NCI-H748 treated with DMSO at 0.1 percent for 48 hours (cell line): ENCODE measurements around the gene SCIMP.
"Not testable (repeated sequence)": the region's sequence is repeated elsewhere in the genome, so short reads cannot be mapped to it uniquely, and the experiment has no call there.

Source experiments
- DNase-seq: peaks from one replicate; lab custom pipeline; 2025; lab: John Stamatoyannopoulos, UW

SCIMP gene

GRCh38 chr17:5237541-5238016, 2.9 kb upstream of the SCIMP start:
- peak; percentile 74 for DNase-seq

- DNase-seq, result no peak
Measured at GRCh38 chr17:5236938-5237540, 2.4 kb upstream of the SCIMP start.

- not testable (repeated sequence) for DNase-seq
Measured at GRCh38 chr17:5233492-5233891, 1.2 kb downstream of the SCIMP start.

GRCh38 chr17:5226940-5227878, 7.5 kb downstream of the SCIMP start:
- no peak for DNase-seq

GRCh38 chr17:5225668-5226457, 8.8 kb downstream of the SCIMP start:
- DNase-seq, result no peak

DNA sequence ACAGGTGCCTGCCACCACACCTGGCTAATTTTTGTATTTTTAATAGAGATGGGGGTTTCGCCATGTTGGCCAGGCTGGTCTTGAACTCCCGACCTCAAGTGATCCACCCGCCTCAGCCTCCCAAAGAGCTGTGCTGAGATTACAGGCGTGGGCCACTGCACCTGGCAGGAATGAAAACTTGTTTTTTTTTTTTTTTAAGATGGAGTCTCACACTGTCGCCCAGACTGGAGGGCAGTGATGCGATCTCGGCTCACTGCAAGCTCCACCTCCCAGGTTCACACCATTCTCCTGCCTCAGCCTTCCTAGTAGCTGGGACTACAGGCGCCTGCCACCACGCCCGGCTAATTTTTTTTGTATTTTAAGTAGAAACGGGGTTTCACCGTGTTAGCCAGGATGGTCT, 12.7 kb downstream of the SCIMP start:
- DNase-seq, result not testable (repeated sequence)

GRCh38 chr17:5220074-5220473, 14.6 kb downstream of the SCIMP start:
- DNase-seq, result no peak

- no peak for DNase-seq
Measured at GRCh38 chr17:5219536-5219935, 15.1 kb downstream of the SCIMP start.

DNA sequence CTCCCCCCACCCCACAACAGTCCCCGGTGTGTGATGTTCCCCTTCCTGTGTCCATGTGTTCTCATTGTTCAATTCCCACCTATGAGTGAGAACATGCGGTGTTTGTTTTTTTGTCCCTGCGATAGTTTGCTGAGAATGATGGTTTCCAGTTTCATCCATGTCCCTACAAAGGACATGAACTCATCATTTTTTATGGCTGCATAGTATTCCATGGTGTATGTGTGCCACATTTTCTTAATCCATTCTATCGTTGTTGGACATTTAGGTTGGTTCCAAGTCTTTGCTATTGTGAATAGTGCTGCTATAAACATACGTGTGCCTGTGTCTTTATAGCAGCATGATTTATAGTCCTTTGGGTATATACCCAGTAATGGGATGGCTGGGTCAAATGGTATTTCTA, 17.1 kb downstream of the SCIMP start:
- not testable (repeated sequence) for DNase-seq

- no peak for DNase-seq
Measured at GRCh38 chr17:5211458-5211857, 23.2 kb downstream of the SCIMP start.

- no peak for DNase-seq
Measured at GRCh38 chr17:5210614-5211252, 23.9 kb downstream of the SCIMP start.

DNA sequence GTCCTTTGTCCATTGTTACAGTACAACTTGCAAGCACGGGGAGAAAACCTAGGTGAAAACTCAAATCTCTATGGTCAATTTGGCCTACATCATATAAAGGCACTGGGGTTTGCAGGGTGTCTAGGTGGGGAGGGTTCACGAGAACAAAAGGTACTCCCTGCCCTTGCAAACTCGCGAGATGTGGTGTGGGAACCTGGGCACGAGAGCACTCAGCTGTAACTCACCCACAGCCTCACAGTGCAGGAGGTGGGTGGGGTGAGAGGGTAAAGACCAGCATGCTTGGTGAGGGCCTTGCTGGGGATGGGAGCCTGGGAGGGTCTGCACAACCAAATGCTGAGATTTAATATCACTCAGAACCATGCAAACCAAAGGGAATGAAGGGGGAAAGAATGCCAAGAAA, 24.6 kb downstream of the SCIMP start:
- no peak for DNase-seq

DNA sequence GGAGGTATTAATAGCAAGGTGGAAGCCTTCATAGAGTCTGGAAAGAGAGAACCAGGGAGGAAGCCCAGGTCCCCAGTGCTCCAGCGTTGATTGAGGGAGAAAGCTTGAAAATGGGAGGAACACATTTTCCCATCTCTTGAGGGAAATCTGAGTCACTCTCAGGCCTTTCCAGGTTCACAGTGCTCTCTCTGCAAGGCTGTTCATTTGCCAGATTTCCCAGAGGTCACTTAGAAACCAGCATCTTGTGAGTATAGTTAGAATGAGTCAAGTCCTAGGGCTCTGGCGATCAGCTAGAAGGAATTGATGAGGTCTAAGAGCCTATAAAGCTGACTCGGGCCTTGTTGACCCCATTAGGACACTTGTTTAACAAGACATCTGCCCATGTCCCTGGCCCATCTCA, 25.3 kb downstream of the SCIMP start:
- no peak for DNase-seq

GRCh38 chr17:5203908-5204294, 30.8 kb downstream of the SCIMP start:
- DNase-seq, result no peak

GRCh38 chr17:5203178-5203907, 31.3 kb downstream of the SCIMP start:
- no peak for DNase-seq

GRCh38 chr17:5201011-5201410, 33.6 kb downstream of the SCIMP start:
- DNase-seq, result no peak

DNA sequence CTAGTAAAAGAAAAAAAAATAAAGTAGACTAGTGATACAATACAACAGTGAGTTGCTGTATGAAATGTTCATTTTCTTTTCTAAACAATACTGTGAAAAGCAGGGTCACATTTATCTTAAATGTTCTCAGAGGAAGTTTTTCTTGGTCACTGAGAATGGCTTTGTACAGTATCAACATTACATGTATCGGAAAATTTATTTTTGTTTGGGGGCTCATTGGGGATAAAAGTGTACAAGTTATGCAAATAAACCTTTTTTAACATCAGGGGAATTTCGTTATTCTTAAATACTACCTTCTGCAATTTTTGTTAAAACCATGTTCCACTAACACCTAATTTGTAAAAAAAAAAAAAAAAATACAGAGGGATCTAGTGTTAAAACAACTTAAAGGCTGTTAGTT, 34.3 kb downstream of the SCIMP start:
- DNase-seq, result no peak

GRCh38 chr17:5198472-5198871, 36.2 kb downstream of the SCIMP start:
- DNase-seq, result no peak

- no peak for DNase-seq
Measured at GRCh38 chr17:5194346-5194745, 40.3 kb downstream of the SCIMP start.

GRCh38 chr17:5191541-5192417, 42.9 kb downstream of the SCIMP start, which contains the start of gene ZNF594:
Gene ZNF594 (minus strand): TSS chr17:5191868. CDS start chr17:5184256, 7,612 bp downstream.
- DNase-seq, result peak; percentile 95
